Midbrain (tissue), 1 donor: ENCODE data around the gene NDUFS5.
"Not testable (repeated sequence)": the region's sequence is repeated elsewhere in the genome, so short reads cannot be mapped to it uniquely, and the experiment has no call there.

Experiments
- DNase-seq: peaks from one replicate; lab custom pipeline; 2025; lab: John Stamatoyannopoulos, UW

NDUFS5 gene

DNA sequence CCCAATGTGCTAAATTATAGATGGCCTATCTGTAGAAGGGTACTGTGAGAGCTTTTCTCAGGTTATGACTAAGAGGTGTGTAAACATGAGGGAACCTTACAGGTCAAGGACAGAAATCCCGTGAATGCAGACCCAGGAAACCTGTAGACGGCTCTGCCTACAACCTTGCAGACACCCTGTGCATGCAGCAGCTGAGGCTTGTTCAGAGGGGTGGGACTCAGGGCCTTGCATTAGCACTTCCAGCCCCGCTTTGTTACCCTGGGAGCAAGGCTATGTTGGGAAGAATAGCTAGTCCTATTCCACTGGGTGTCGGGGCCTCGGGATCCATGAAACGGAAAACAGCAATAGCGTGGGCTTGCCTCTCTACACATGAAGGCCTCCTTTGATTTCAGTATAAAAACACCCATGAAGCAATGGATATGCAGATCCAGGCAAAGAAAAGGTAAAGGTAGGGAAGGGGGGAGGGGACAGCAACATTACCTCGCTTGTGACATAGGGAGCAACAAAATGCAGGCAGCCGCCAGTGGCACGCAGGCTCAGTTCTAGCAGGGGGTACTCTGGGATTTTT lies 9.5 kb upstream of the NDUFS5 start:
- no peak for DNase-seq

DNA sequence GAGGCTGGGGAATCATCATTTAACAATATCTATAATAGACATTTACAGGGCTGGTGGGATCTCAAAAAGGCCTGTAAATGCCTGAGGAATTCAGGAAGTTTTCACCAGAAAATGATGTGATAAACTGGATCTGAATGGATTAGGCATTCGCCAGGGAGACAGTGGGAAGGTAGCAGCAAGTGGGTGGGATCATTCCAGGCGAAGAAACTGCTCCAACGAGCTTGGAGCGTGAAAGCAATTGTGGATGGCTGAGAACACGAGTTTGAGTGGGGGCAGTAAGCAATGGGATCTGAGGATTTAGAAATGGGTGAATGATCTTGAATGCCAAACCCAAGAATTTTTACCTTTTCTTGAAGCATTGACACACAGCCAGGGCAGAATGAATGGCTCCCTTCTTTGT lies 8.9 kb upstream of the NDUFS5 start:
- no peak for DNase-seq

DNA sequence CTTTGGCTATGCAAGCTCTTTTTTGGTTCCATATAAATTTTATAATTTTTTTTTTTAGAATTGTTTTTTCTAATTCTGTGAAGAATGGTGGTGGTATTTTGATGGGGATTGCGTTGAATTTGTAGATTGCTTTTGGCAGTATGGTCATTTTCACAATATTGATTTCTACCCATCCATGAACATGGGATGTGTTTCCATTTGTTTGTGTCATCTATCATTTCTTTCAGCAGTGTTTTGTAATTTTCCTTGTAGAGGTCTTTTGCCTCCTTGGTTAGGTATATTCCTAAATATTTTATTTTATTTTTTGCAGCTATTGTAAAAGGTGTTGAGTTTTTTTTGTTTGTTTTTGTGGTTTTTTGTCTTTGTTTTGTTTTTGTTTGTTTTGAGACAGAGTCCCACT lies 5.7 kb upstream of the NDUFS5 start:
- not testable (repeated sequence) for DNase-seq

DNA sequence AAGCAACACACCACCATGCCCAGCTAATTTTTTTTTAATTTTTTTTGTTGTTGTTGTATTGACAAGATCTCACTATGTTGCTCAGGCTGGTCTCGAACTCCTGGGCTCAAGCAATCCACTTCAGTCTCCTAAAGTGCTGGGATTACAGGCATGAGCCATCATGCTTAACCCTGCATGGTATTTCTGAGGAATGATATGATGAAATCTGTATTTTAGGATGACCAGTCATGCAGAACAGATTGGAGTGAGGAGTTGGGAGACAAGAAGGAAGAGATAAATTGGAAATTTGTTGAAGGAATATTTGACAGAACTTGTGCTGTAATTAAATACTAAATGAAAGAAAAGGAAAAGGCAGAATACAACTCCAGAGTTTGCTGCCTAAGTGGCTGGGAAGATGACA lies 4.7 kb upstream of the NDUFS5 start:
- DNase-seq, result no peak

DNA sequence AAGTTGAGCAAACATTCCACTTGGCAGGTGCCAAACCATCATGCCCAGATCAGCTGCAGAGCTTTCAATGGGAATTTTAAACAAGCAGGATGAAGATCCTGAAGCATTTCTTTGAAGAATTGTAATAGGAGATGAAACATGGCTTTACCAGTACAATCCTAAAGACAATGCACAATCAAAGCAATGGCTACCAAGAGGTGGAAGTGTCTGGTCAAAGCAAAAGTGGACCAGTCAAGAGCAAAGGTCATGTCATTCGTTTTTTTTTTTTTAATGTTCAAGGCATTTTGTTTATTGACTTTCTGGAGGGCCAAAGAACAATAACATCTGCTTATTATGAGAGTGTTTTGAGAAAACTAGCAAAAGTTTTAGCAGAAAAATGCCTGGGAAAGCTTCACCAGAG lies 3.0 kb upstream of the NDUFS5 start:
- no peak for DNase-seq

DNA sequence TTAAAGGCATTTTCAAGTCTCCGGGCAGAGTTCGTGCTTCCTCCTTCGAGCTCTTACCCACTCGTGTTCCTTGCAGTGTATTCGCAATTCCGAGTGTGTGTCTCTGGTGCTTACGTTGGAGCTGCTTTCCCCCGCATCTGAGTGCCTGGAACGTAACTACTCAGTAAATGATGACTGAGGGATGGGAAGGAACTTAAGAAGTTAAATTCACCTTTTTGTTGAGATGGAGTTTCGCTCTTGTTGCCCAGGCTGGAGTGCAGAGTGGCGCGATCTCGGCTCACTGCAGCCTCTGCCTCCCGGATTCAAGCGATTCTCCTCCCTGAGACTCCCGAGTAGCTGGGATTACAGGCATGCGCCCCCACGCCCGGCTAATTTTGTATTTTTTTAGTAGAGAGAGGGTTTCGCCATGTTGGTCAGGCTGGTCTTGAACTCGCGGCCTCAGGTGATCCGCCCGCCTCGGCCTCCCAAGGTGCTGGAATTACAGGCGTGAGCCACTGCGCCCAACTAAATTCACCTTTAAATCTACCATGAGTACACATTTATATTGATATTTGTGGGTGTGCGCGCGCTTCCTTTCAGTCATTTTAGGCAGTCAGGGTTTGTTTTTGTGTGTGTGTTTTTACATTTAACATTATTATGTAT lies 837 bp downstream of the NDUFS5 start:
- no peak for DNase-seq

DNA sequence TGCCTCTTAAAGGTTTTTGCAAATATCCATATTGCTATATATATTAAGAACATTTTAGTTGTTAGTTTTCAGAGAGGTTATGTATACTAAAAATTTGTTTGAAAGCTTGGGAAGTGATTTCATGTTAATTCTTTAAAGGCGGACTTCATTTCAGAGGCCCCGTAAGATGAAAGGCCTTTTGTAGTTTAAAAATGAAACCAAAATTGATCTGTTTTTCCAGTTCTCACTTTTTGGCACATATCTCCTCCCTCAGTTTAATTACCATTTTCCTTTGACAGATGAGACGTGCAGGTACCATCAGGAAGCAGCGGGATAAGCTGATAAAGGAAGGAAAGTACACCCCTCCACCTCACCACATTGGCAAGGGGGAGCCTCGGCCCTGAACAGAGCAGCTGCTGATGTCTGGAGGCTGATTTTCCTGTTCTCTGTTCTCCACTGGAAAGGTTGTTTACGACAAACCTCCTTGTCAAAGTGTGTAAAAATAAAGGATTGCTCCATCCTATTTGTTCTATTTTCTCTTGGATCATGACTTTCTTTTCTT lies 8.0 kb downstream of the NDUFS5 start:
- DNase-seq, result no peak

DNA sequence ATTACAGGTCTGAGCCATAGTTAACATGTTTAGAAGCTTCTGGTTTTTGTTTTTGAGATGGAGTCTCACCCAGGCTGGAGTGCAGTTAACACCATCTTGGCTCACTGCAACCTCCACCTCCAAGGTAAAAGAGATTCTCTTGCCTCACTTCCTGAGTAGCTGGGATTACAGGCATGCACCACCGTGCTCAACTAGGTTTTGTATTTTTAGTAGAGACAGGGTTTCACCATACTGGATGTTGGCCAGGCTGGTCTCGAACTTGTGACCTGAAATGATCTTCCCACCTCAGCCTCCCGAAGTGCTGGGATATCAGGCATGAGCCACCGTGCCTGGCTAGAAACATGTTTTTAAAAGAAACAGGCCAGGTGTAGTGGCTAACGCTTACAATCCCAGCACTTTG lies 10.5 kb downstream of the NDUFS5 start:
- no peak for DNase-seq

DNA sequence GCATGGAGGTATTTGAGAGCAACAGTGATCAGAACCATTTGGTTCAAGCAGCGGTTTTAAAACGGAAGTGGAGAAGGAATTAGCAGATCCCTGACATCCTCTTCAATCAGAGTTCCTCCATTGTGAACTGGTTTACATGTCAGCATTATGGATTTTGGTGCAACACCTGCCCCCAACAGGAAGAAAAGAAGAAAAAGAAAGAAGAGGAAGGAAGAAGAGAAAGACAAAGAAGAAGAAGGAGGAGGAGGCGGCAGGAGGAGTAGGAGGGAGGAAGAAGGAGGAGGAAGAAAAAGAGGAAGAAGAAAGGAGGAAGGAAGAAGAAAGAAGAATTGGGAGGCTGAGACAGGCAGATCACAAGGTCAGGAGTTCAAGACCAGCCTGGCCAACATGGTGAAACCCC lies 17.4 kb downstream of the NDUFS5 start:
- no peak for DNase-seq

DNA sequence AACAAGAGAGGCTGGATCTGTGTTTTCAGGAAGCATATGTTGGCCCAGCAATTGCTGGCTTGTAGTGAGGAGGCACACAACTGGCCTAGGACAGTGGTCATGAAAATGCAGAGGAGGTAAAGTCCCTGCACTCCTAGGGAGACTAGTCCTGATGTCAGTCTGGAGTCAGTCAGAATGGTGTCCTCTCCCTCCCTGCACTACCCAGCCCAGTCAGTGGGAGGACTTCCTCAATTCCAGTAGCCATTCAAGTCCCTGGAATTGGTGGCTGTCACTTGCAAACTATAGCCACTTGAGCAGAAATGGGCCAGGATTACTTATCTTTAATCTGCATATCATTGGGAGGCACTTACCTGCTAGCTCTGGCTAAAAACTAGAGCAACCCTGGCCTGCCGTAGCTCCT lies 18.6 kb downstream of the NDUFS5 start:
- no peak for DNase-seq

DNA sequence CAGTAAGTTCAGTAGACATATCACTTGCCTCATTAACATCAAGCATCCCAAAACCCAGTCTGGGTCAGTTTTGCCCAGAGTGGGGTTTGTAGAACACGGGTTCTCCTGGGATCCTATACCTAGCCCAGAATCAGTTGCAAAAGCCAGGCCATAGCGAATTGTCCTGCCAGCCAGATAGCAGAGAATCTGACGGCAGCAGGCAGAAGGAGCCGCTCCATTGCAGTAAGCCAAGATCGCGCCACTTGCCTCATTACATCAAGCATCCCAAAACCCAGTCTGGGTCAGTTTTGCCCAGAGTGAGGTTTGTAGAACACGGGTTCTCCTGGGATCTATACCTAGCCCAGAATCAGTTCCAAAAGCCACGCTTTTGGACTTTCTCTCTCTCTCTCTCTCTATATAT lies 19.1 kb downstream of the NDUFS5 start:
- no peak for DNase-seq

DNA sequence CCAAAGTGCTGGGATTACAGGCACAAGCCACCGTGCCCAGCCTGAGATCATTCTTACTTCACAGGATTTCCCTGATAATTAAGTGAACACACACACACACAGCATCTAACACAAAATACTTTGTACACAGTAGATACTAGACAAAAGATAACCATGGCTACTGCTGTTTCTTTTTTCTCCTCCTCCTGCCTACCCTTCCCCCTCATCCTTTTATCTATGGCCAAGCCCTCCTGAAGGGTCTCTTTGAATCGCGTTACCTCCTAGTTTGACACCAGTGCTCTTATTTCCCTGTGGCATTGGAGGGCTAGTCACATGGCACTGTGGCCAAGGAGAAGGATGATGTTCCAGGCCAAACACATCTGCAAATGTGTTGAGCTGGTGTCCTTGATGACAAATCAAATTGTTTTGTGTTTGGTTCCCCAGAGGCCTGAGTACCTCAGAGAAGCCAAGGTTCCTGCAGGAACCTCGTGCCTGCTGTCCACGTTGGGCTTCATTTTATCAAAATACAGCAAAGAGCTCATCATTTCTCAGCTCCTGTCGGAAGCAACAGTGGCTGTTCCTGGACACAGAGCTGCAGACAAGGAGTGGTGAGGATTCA lies 20.6 kb downstream of the NDUFS5 start:
- no peak for DNase-seq

DNA sequence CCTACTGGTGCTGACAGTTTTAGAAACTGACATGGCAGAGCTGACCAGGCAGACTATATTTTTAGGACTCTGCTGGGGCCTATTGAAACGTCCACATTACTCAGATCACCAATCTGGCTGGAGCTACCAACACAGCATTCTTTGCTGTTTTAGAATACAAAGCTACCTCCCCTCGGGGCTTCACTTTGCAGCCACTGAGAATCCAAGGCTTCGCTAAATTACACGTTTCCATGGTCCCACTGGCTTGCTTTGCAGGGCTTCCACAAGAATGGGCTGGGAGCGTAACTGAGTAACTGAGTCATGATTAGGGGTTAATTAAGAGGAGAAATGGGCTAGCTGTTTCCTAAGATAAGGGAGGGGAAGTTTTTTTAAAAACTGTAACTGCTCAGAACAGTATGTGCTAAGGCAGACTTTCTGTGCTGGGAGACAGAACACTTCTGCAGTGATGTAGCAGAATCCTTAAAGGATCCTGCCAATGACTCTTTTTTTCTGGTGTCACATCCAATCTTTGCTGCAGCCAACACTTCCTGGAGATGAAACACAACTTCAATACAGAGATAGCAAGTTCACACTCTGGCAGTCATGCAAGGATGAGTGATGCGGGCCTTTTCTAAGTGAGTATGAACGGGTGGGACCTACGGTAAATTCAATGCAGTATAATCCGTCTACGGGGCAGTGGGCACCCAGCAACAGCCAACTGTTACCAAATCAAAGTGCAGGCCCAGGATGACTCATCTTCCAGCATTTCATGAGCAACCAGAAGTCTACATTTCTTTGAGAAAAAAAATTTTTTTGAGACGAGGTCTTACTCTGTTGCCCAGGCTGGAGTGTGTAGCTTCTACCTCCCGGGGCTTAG lies 21.5 kb downstream of the NDUFS5 start:
- DNase-seq, result no peak

DNA sequence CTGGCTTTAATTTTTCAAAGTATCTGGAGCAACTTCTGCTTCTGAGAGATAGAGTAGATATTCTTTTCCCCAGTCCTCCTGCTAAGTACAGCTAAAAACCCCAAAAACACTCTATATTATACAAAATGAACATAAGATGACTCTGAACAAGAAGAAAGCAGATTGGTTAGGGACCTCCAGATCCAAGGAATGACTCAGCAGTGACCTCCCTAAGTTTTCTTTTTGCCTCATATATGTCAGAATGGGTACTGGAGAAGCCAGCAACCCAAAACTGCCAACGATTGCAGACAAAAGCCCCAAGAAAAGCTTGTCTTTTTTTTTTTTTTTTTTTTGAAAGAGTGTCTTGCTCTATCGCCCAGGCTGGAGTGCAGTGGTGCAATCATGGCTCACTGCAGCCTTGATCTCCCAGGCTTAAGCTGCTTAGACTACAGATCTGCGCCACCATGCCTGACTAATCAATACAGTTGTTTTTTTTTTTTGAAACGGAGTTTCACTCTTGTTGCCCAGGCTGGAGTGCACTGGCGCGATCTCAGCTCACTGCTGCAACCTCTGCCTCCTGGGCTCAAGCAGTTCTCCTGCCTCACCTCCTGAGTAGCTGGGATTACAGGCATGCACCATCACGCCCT lies 22.7 kb downstream of the NDUFS5 start:
- DNase-seq, result no peak

DNA sequence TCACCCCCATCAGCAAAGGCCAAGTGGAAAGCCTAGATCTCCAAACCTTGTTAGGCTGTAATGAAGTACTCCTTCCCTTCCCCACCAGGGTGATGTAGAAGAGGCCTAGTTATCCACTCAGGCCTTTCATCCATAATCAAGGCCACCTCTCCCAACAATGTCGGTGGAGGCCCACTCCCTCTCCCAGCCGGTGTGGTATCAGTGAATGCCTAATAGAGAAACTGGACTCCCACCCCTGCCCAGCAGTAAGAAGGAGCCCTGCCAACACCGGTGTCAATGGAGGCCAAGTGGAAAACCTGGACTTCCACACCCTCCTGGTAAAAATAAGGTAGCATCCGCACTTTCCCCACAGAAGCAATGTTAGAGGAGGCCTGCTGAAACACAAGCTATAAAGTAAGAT lies 23.9 kb downstream of the NDUFS5 start:
- no peak for DNase-seq

DNA sequence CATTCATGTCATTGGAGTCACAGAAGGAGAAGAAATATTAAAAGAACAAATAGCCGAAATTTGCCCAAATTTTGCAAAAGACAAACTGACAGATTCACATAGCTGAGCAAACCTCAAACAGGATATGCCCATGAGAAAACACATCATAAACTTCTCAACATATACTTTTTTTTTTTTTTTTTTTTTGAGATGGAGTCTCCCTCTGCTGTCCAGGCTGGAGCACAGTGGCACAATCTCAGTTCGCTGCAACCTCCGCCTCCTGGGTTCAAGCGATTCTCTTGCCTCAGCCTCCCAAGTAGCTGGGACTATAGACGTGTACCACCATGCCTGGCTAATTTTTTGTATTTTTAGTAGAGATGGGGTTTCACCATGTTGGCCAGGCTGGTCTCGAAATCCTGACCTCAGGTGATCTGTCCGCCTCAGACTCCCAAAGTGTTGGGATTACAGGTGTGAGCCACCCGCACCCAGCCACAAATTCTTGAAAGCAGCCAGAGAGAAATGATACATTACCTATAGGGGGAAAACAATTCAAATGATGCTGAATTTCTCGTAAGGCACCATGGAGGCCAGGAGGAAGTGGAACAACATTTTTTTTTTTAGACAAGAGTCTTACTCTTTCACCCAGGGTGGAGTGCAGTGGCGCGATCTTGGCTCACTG lies 25.2 kb downstream of the NDUFS5 start:
- not testable (repeated sequence) for DNase-seq

DNA sequence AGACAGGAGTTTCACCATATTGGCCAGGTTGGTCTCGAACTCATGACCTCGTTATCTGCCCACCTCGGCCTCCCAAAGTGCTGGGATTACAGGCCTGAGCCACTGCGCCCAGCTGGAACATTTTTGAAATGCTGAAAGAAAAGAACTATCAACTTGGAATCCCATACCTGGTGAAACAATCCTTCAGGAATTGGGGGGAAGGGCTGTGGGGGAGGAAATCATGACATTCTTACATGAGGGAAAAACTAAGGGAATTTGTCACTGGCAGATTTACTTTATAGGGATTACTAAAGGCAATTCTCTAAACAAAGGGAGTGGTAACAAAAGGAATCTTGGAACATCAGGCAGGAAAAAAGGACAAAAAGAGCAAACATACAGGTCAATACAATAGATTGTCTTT lies 25.8 kb downstream of the NDUFS5 start:
- no peak for DNase-seq

DNA sequence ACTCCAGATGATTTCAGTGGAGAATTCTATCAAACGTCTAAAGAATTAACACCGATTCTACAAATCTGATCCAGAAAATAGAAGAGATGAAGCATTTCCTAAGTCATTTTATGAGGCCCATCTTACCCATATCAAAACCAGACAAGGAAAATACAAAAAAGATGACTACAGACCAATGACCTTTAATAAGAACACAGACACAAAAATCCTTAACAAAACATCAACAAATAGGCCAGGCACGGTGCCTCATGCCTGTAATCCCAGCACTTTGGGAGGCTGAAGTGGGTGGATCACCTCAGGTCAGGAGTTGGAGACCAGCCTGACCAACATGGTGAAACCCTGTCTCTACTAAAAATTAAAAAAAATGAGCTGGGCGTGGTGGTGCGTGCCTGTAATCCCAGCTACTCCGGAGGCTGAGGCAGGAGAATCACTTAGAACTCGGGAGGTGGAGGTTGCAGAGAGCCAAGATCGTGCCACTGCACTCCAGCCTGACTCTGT lies 29.1 kb downstream of the NDUFS5 start:
- DNase-seq, result not testable (repeated sequence)

DNA sequence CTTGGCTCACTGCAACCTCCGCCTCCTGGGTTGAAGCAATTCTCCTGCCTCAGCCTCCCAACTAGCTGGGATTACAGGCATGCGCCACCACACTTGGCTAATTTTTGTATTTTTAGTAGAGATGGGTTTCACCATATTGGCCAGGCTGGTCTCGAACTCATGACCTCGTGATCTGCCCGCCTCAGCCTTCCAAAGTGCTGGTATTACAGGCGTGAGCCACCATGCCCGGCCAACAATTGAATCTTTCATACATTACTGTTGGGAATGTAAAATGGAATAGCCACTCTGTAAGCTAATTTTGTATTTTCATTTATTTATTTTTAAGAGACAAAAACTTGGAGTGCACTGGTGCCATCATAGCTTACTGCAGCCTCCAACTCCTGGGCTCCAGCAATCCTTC lies 35.4 kb downstream of the NDUFS5 start:
- DNase-seq, result not testable (repeated sequence)

DNA sequence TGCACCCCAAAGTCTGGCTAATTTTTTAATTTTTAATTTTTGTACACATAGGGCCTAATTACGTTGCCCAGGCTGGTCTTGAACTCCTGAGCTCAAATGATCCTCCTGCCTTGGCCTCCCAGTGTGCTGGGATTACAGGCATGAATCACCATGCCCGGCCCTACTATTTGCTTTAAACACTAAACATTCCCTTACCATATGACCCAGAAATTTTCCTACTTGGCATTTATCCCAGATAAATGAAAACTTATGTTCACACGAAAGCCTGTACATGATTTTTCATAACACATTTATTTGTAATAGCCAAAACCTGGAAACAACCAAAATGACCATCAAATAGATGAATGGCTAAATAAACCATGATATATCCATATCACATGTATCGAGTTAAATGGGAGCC lies 35.8 kb downstream of the NDUFS5 start:
- DNase-seq, result no peak

DNA sequence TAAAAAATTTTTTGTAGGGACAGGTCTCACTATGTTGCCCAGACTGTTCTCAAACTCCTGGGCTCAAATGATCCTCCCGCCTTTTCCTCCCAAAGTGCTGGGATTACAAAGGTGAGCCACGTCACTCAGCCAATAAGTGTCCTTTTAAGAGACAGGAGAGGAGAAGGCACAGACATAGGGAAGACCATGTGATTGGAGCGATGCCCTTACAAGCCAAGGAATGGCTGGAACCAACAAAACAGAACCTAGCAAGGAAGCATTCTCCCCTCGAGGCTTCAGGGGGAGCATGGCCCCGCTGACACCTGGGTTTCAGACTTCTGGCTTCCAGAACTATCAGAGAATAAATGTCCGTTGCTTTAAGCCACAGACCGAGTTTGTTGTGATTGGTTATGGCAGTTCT lies 37.0 kb downstream of the NDUFS5 start:
- no peak for DNase-seq
